Gastroesophageal sphincter (tissue), 4 donors: ENCODE data around the gene C7orf33. TPM values are rescaled to one million over a fixed set of nuclear protein-coding genes. Genes with fewer than 3 reads are reported as not detected.
"Not testable (repeated sequence)": the region's sequence is repeated elsewhere in the genome, so short reads cannot be mapped to it uniquely, and the experiment has no call there.

Experiments used
- ATAC-seq: fragments of 150-250 bp; one replicate; pipeline ENCODE4 v1.9.1; 2016; ENCODE audit warnings: mild to moderate bottlenecking, moderate library complexity
- H3K27ac ChIP-seq, 4 donors: fragments of 200-600 bp; sonication (generic) in 3 of 4; 1 replicate in 3 of 4; 2 replicates in 1 of 4; pipeline ENCODE4 v1.5.1; 2016 to 2019
- H3K27me3 ChIP-seq: fragments of 200-600 bp; sonication (generic); one replicate; pipeline ENCODE4 v1.5.1; 2019
- H3K36me3 ChIP-seq, 2 donors: fragments of 200-600 bp; sonication (generic); one replicate each; pipeline ENCODE4 v1.5.1; 2019; ENCODE audit warnings: control low read depth in 1 of 2
- H3K4me1 ChIP-seq, 3 donors: fragments of 200-600 bp; sonication (generic); 1 replicate in 2 of 3; 2 replicates in 1 of 3; pipeline ENCODE4 v1.5.1; 2016 to 2019; ENCODE audit warnings: control low read depth in 2 of 3
- H3K4me3 ChIP-seq, 2 donors: fragments of 200-600 bp; sonication (generic); one replicate each; pipeline ENCODE4 v1.5.1; 2019; ENCODE audit warnings: mild to moderate bottlenecking in 1 of 2, moderate library complexity in 1 of 2
- H3K9me3 ChIP-seq, 3 donors: fragments of 200-600 bp; sonication (generic); one replicate each; pipeline ENCODE4 v1.5.1; 2017 to 2019; ENCODE audit warnings: control low read depth in 2 of 3
- EP300 ChIP-seq: sonication (generic); formaldehyde crosslinking; IDR thresholded peaks from one replicate; pipeline ENCODE4 v1.6.1; 2017; ENCODE audit warnings: antibody characterized with exemption, mild to moderate bottlenecking
- POLR2A ChIP-seq, 2 donors: fragments of 450-650 bp; IDR thresholded peaks; one replicate each; pipeline ENCODE4 v1.6.1; 2017; ENCODE audit warnings: antibody characterized with exemption in 2 of 2, mild to moderate bottlenecking in 2 of 2, moderate library complexity in 1 of 2
- POLR2AphosphoS5 ChIP-seq: sonication (generic); formaldehyde crosslinking; IDR thresholded peaks from one replicate; pipeline ENCODE4 v1.6.1; 2017; ENCODE audit warnings: antibody characterized with exemption
- WGBS, 2 donors: methylation state at CpG; one replicate each; pipeline ENCODE4 v1.1.5; 2018; ENCODE audit warnings: low coverage in 1 of 2; 5-methylcytosine and 5-hydroxymethylcytosine counted together
- total RNA-seq, 4 donors: library from RNA; depleted of rRNA; stranded (reverse); fragments of >200 nt; gene quantifications; one replicate each; pipeline ENCODE4 v1.1.0, GENCODE V29; 2016
- TF ChIP-seq, protein P1 (sequence below), 4 experiments: fragments of 200-600 bp in 2 of 4; fragments of 450-650 bp in 2 of 4; sonication (generic) in 1 of 4; IDR thresholded peaks; one replicate each; pipeline ENCODE4 v1.5.1; 2017 to 2019; ENCODE audit warnings: antibody characterized with exemption in 4 of 4, mild to moderate bottlenecking in 2 of 4, moderate library complexity in 2 of 4

Gene C7orf33
- total RNA-seq, 4 donors from 2014 or later: not detected

DNA sequence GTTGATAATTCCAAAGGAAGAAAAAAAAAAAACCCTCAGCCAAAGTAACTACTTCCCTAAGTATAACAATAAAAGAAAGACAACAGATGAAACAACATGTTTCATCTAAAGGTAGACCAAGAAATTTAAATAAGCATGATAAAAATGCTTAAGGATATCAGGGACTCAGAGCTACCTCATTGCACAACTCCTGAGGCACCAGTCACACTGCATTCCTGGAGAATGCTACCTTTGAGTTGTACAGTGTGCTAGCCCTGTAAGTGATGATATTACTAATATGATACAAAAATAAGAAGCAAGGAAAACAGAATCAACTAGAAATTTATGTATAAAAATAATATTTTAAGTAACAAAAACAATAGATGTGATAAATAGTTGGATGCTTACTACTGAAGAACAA, 29.5 kb upstream of the C7orf33 start:
- TF ChIP-seq EP300 (no peak), POLR2A (IDR thresholded peaks at IDR 0.05) (no peak), POLR2AphosphoS5 (no peak)
- TF ChIP-seq, protein P1, sequence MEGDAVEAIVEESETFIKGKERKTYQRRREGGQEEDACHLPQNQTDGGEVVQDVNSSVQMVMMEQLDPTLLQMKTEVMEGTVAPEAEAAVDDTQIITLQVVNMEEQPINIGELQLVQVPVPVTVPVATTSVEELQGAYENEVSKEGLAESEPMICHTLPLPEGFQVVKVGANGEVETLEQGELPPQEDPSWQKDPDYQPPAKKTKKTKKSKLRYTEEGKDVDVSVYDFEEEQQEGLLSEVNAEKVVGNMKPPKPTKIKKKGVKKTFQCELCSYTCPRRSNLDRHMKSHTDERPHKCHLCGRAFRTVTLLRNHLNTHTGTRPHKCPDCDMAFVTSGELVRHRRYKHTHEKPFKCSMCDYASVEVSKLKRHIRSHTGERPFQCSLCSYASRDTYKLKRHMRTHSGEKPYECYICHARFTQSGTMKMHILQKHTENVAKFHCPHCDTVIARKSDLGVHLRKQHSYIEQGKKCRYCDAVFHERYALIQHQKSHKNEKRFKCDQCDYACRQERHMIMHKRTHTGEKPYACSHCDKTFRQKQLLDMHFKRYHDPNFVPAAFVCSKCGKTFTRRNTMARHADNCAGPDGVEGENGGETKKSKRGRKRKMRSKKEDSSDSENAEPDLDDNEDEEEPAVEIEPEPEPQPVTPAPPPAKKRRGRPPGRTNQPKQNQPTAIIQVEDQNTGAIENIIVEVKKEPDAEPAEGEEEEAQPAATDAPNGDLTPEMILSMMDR (IDR thresholded peaks at IDR 0.05): no peak

GRCh38 chr7:148563583-148564274, 26.8 kb upstream of the C7orf33 start:
- Histone ChIP-seq H3K4me3 (no peak overlapping the region), H3K27ac (peak overlapping the region in 1 of 4 donors; percentile 41), H3K27me3 (no peaks in the 10 kb centered on the region), H3K9me3 (no peaks in the 10 kb centered on the region), H3K4me1 (peaks cover 0 to 12% (median 0%) of the 10 kb centered on the region in 3 donors), H3K36me3 (no peaks in the 10 kb centered on the region)
- 43 to 67% methylated on average over 2 to 4 of the region's 4 CpGs for WGBS, 2 donors
- TF ChIP-seq, protein P1 (IDR thresholded peaks at IDR 0.05): no peak
- TF ChIP-seq EP300 (no peak), POLR2AphosphoS5 (no peak), POLR2A (IDR thresholded peaks at IDR 0.05) (no peak)
- ATAC-seq: no peak

More for the DNA sequence above, 29.5 kb upstream of the C7orf33 start:
- H3K9me3 ChIP-seq: no peaks in the 10 kb centered on the region
- no peak overlapping the region for H3K4me3 ChIP-seq
- no peak for ATAC-seq
- no peak overlapping the region for H3K27ac ChIP-seq
- H3K27me3 ChIP-seq: peaks cover 13% of the 10 kb centered on the region
- peaks cover 0 to 12% (median 0%) of the 10 kb centered on the region in 3 donors for H3K4me1 ChIP-seq
- no peaks in the 10 kb centered on the region for H3K36me3 ChIP-seq

DNA sequence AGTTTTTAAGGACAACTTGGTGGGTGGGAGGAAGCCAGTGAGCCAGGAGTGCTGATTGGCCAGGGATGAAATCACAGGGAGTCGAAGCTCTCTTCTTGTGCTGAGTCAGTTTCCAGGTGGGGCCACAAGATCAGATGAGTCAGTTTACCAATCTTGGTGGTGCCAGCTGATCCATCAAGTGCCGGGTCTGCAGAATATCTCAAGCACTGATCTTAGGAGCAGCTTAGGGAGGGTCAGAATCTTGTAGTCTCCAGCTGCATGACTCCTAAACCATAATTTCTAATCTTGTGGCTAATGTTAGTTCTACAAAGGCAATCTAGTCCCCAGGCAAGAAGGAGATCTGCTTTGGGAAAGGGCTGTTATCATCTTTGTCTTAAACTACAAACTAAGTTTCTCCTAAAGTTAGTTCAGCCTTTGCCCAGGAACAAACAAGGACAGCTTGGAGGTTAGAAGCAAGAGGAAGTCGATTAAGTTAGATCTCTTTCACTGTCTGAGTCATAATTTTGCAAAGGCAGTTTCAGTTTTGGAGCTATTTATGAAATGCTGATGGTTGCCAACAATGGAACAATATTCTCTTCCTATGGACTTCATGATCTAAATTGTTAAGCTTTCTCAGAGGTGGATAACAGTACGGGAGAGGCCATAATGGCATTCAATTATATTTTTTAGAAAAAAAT, 26.2 kb upstream of the C7orf33 start:
- H3K4me1 ChIP-seq: peaks cover 0 to 12% (median 0%) of the 10 kb centered on the region in 3 donors
- not testable (repeated sequence) for H3K27me3 ChIP-seq, H3K36me3 ChIP-seq, H3K4me3 ChIP-seq, H3K9me3 ChIP-seq, ATAC-seq
- peak overlapping the region in 3 of 4 donors; percentile 25 to 59 (median 41) for H3K27ac ChIP-seq
- 6 to 8% methylated on average over 1 to 4 of the region's 4 CpGs for WGBS, 2 donors

DNA sequence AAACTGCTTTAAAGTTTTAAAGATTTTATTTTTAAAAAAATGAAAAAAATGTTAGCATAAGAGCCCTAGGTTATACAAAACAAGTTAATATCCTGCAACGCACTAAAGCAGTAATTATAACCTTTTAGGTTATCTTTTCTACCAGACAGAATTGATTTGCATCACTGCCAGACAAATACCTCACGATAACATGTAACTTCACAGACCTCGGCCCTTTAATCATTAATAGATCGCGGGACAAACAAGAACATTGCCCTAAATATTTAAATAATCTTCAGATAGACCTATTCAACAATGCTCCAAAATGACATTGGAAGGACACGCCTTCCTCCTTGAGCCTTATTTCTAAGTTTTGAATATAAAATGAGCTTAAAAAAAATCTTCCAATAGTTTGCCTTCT, 23.8 kb upstream of the C7orf33 start:
- no peaks in the 10 kb centered on the region for H3K27me3 ChIP-seq
- no peak overlapping the region for H3K4me3 ChIP-seq
- H3K27ac ChIP-seq: no peak overlapping the region
- 89 to 91% methylated on average over 6 of the region's 6 CpGs for WGBS, 2 donors
- no peaks in the 10 kb centered on the region for H3K9me3 ChIP-seq
- H3K36me3 ChIP-seq: no peaks in the 10 kb centered on the region
- peaks cover 0 to 12% (median 0%) of the 10 kb centered on the region in 3 donors for H3K4me1 ChIP-seq
- ATAC-seq: no peak
- TF ChIP-seq EP300 (no peak), POLR2AphosphoS5 (no peak), POLR2A (IDR thresholded peaks at IDR 0.05) (no peak)
- TF ChIP-seq, protein P1 (IDR thresholded peaks at IDR 0.05): no peak

DNA sequence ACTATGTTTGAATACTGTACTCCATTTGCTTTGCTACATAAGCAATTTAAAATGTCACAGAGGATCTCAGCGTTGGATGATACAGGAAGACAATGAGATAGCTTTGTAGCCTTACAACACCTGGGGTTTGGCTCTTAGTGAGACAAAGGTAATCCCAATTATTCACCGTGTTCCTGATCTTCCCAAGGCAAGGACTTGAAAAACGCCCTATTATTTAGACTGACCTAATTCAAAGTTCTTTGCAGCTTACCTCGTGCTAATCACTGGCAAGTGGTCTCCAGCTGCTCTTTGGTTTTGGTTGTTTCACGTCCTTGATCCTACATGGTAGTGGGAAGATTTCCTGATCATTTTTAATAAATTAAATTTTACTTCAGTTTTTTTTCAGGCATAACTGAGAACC, 23.0 kb upstream of the C7orf33 start:
- H3K4me3 ChIP-seq: no peak overlapping the region
- H3K36me3 ChIP-seq: no peaks in the 10 kb centered on the region
- TF ChIP-seq, protein P1 (IDR thresholded peaks at IDR 0.05): no peak
- no peak for TF ChIP-seq POLR2A (IDR thresholded peaks at IDR 0.05)
- TF ChIP-seq POLR2AphosphoS5: no peak
- TF ChIP-seq EP300: no peak
- no peaks in the 10 kb centered on the region for H3K27me3 ChIP-seq
- H3K4me1 ChIP-seq: peaks cover 0 to 12% (median 0%) of the 10 kb centered on the region in 3 donors
- no peak overlapping the region for H3K27ac ChIP-seq
- H3K9me3 ChIP-seq: no peaks in the 10 kb centered on the region
- 56 to 70% methylated on average over 5 of the region's 5 CpGs for WGBS, 2 donors
- ATAC-seq: no peak
